HCT116 (cell line): ENCODE data around the gene S100A1. TPM values are rescaled to one million over a fixed set of nuclear protein-coding genes. Genes with fewer than 3 reads are reported as not detected.

Experiments used
- ATAC-seq: fragments of 200-7000 bp; cut with Tn5 transposase; 2 replicates; pipeline ENCODE4 v1.9.1; 2020; ENCODE audit warnings: mild to moderate bottlenecking, moderate library complexity
- BruUV-seq: library from RNA; stranded (reverse); fragments of 400-500 nt; replicated peaks from 2 replicates; lab custom pipeline; 2021; lab: Mats Ljungman, UMichigan
- CTCF ChIA-PET: fragments of 300-600 bp; sonication (Branson Sonifier 250); formaldehyde crosslinking; loops from one replicate; lab custom pipeline; 2021; ENCODE audit warnings: antibody characterized with exemption; lab: Charles Lee
- POLR2A ChIA-PET: fragments of 300-600, 350-600 bp; sonication (Branson Sonifier 250); formaldehyde crosslinking; loops from one replicate; lab custom pipeline; 2021; ENCODE audit warnings: antibody characterized with exemption; lab: Charles Lee
- RAD21 ChIA-PET, 2 experiments: fragments of 300-600 bp; sonication (Branson Sonifier 250); formaldehyde crosslinking; loops; one replicate each; lab custom pipeline; 2023; ENCODE audit warnings: low total read pairs in 2 of 2; ENCODE audit not compliant: uncharacterized antibody in 2 of 2, unreplicated experiment in 2 of 2, low non-redundant PET in 1 of 2; lab: Charles Lee
- DNase-seq: peaks from one replicate; pipeline ENCODE4 v3.0.0-alpha.2; 2010; ENCODE audit warnings: low read depth, low spot score
- H2AFZ ChIP-seq: fragments of 200-600 bp; shearing (Covaris generic), sonication (generic); 2 replicates; pipeline ENCODE4 v1.6.1; 2017; ENCODE audit warnings: low read depth, mixed run types, mixed read lengths, antibody characterized with exemption, low read length; ENCODE audit not compliant: poor library complexity, severe bottlenecking
- H3K27ac ChIP-seq: 2 replicates; pipeline ENCODE4 v1.5.1; 2012; ENCODE audit warnings: low read depth, low read length
- H3K27me3 ChIP-seq: fragments of 200-600 bp; sonication (generic); 2 replicates; pipeline ENCODE4 v1.6.1; 2016; ENCODE audit warnings: mixed run types, low read length, mixed read lengths; ENCODE audit not compliant: insufficient read depth
- H3K36me3 ChIP-seq, 2 experiments: fragments of 200-500 bp in 1 of 2; fragments of 200-600 bp in 1 of 2; sonication (Bioruptor generic) in 1 of 2; sonication (generic) in 1 of 2; 2 replicates each; pipeline versions ENCODE4 v1.5.1 to v1.6.1; 2014 to 2016; ENCODE audit warnings: low read length in 2 of 2, inconsistent platforms in 1 of 2, mixed read lengths in 1 of 2, mixed run types in 1 of 2; ENCODE audit not compliant: insufficient read depth in 2 of 2, control insufficient read depth in 1 of 2
- H3K4me1 ChIP-seq, 2 experiments: fragments of 200-600 bp in 1 of 2; sonication (generic) in 1 of 2; 2 replicates each; pipeline versions ENCODE4 v1.5.1 to v1.6.1; 2012 to 2017; ENCODE audit warnings: low read length in 2 of 2, inconsistent platforms in 1 of 2, mild to moderate bottlenecking in 1 of 2, mixed read lengths in 1 of 2, mixed run types in 1 of 2, moderate library complexity in 1 of 2; ENCODE audit not compliant: insufficient read depth in 2 of 2, control insufficient read depth in 1 of 2
- H3K4me2 ChIP-seq: fragments of 200-600 bp; sonication (generic); 2 replicates; pipeline ENCODE4 v1.6.1; 2017; ENCODE audit warnings: mixed run types, low read length, mixed read lengths
- H3K4me3 ChIP-seq, 2 experiments: fragments of 200-600 bp in 1 of 2; sonication (generic) in 1 of 2; replicated peaks in 1 of 2; 2 replicates each; pipeline ENCODE4 v1.5.1; 2011 to 2016; ENCODE audit warnings: low read length in 2 of 2, control low read depth in 1 of 2, low read depth in 1 of 2, mild to moderate bottlenecking in 1 of 2, mixed read lengths in 1 of 2, mixed run types in 1 of 2
- H3K79me2 ChIP-seq: fragments of 200-600 bp; sonication (generic); 2 replicates; pipeline ENCODE4 v1.6.1; 2017; ENCODE audit warnings: mild to moderate bottlenecking, mixed run types, low read length, moderate library complexity, mixed read lengths; ENCODE audit not compliant: insufficient read depth
- H3K9ac ChIP-seq: fragments of 200-600 bp; sonication (generic); 2 replicates; pipeline ENCODE4 v1.6.1; 2016; ENCODE audit warnings: low read length, mixed read lengths
- H3K9me2 ChIP-seq: fragments of 200-600 bp; sonication (generic), shearing (Covaris generic); 2 replicates; pipeline ENCODE4 v1.6.1; 2017; ENCODE audit warnings: mixed run types, mild to moderate bottlenecking, moderate library complexity; ENCODE audit not compliant: insufficient read depth
- H3K9me3 ChIP-seq, 2 experiments: fragments of 200-500 bp in 1 of 2; fragments of 200-600 bp in 1 of 2; sonication (Bioruptor generic) in 1 of 2; sonication (generic) in 1 of 2; 2 replicates each; pipeline ENCODE4 v1.6.1; 2014 to 2017; ENCODE audit warnings: low read length in 2 of 2, mixed read lengths in 2 of 2, inconsistent platforms in 1 of 2, low read depth in 1 of 2, mild to moderate bottlenecking in 1 of 2, mixed run types in 1 of 2, moderate library complexity in 1 of 2; ENCODE audit not compliant: control insufficient read depth in 1 of 2, insufficient read depth in 1 of 2
- H4K20me1 ChIP-seq: fragments of 200-600 bp; sonication (generic), shearing (Covaris generic); 2 replicates; pipeline ENCODE4 v1.6.1; 2017; ENCODE audit warnings: mixed run types, mild to moderate bottlenecking, moderate library complexity; ENCODE audit not compliant: insufficient read depth
- ATF3 ChIP-seq: IDR thresholded peaks from 2 replicates; pipeline ENCODE4 v1.6.1; 2012
- CBX3 ChIP-seq: IDR thresholded peaks from 2 replicates; pipeline ENCODE4 v1.6.1; 2012; ENCODE audit warnings: low read depth
- CEBPB ChIP-seq: IDR thresholded peaks from 2 replicates; pipeline ENCODE4 v1.6.1; 2012; ENCODE audit warnings: low read depth
- CTCF ChIP-seq, 3 experiments: fragments of 200-600 bp in 1 of 3; sonication (generic) in 1 of 3; IDR thresholded peaks in 2 of 3; conservative IDR thresholded peaks in 1 of 3; 2 replicates each; pipeline ENCODE4 v1.5.1; 2012 to 2017; ENCODE audit warnings: low read depth in 2 of 3, low read length in 2 of 3, antibody characterized with exemption in 1 of 3, borderline replicate concordance in 1 of 3, control low read depth in 1 of 3, mild to moderate bottlenecking in 1 of 3, mixed read lengths in 1 of 3, mixed run types in 1 of 3, moderate library complexity in 1 of 3; ENCODE audit not compliant: insufficient read depth in 1 of 3
- EGR1 ChIP-seq: IDR thresholded peaks from 2 replicates; pipeline ENCODE4 v1.6.1; 2012; ENCODE audit warnings: low read depth
- ELF1 ChIP-seq: IDR thresholded peaks from 2 replicates; pipeline ENCODE4 v1.6.1; 2012; ENCODE audit warnings: low read depth, borderline replicate concordance
- EZH2 ChIP-seq: fragments of 200-600 bp; sonication (generic); IDR thresholded peaks from 2 replicates; pipeline ENCODE4 v1.6.1; 2017; ENCODE audit warnings: antibody characterized with exemption, mixed run types
- EZH2phosphoT487 ChIP-seq: fragments of 200-600 bp; IDR thresholded peaks from 2 replicates; pipeline ENCODE4 v1.6.1; 2018; ENCODE audit warnings: antibody characterized with exemption, borderline replicate concordance
- FOSL1 ChIP-seq: IDR thresholded peaks from 2 replicates; pipeline ENCODE4 v1.6.1; 2012; ENCODE audit warnings: low read depth
- JUND ChIP-seq: IDR thresholded peaks from 2 replicates; pipeline ENCODE4 v1.6.1; 2012
- MAX ChIP-seq: IDR thresholded peaks from 2 replicates; pipeline ENCODE4 v1.6.1; 2012
- POLR2A ChIP-seq: IDR thresholded peaks from 2 replicates; pipeline ENCODE4 v1.7.0; 2011; ENCODE audit warnings: borderline replicate concordance; ENCODE audit not compliant: insufficient read depth, insufficient read length; ENCODE audit errors: extremely low read depth
- RAD21 ChIP-seq: IDR thresholded peaks from 2 replicates; pipeline ENCODE4 v1.6.1; 2012; ENCODE audit warnings: low read depth, mild to moderate bottlenecking
- SIN3A ChIP-seq: IDR thresholded peaks from 2 replicates; pipeline ENCODE4 v1.6.1; 2012; ENCODE audit warnings: low read depth
- SP1 ChIP-seq: IDR thresholded peaks from 2 replicates; pipeline ENCODE4 v1.6.1; 2012; ENCODE audit warnings: low read depth
- SRF ChIP-seq: IDR thresholded peaks from 2 replicates; pipeline ENCODE4 v1.6.1; 2012; ENCODE audit warnings: low read depth
- TCF7L2 ChIP-seq: IDR thresholded peaks from 2 replicates; pipeline ENCODE4 v1.7.0; 2011; ENCODE audit warnings: borderline replicate concordance, inconsistent platforms; ENCODE audit not compliant: insufficient read depth, insufficient read length; ENCODE audit errors: extremely low read depth
- YY1 ChIP-seq: IDR thresholded peaks from 2 replicates; pipeline ENCODE4 v1.6.1; 2011; ENCODE audit warnings: low read length, low read depth, moderate library complexity, mild to moderate bottlenecking; ENCODE audit not compliant: insufficient replicate concordance; ENCODE audit errors: extremely low read depth
- ZBTB33 ChIP-seq: IDR thresholded peaks from 2 replicates; pipeline ENCODE4 v1.6.1; 2011; ENCODE audit warnings: mild to moderate bottlenecking, low read length, moderate library complexity; ENCODE audit not compliant: insufficient replicate concordance; ENCODE audit errors: extremely low read depth
- ZNF274 ChIP-seq: fragments of 200-500 bp; sonication (Bioruptor generic); IDR thresholded peaks from 2 replicates; pipeline ENCODE4 v1.6.1; 2014; ENCODE audit warnings: mild to moderate bottlenecking, low read depth, low read length, inconsistent platforms
- intact Hi-C: fragments of 100-400 bp; cut with micrococcal nuclease; formaldehyde crosslinking; loops from 2 replicates; pipeline ENCODE4 v1.10.0; 2022
- total RNA-seq: library from RNA; stranded (reverse); gene quantifications from one replicate; pipeline ENCODE4 v1.2.1, GENCODE V29; 2021; ENCODE audit not compliant: unreplicated experiment

Gene S100A1
- total RNA-seq, 1 experiment from 2014 or later: 0.30 TPM

- ChIA-PET POLR2A (interaction anchor here (0.7 to 1.2 kb wide), 2 partner anchors 11 to 161 kb away, joined by 3 to 4 read pairs; partner anchors contain the start of gene S100A13), RAD21 (no interaction called here), CTCF (interaction anchor here (1.2 kb wide), 1 partner anchor 11 kb away, joined by 5 read pairs; the partner anchor contains the start of gene S100A13)
- intact Hi-C loops: no loop called here
- TF ChIP-seq EZH2phosphoT487 (no peak), SP1 (no peak), ELF1 (no peak), FOSL1 (no peak), ZNF274 (no peak), ZBTB33 (no peak), POLR2A (no peak), MAX (no peak), EZH2 (no peak), SRF (no peak), EGR1 (no peak), YY1 (no peak), TCF7L2 (no peak), SIN3A (no peak), ATF3 (no peak), RAD21 (no peak), JUND (no peak), CTCF (IDR thresholded peaks at IDR 0.05 in 2 of 3, conservative IDR thresholded peaks at IDR 0.05 in 1 of 3; ENCODE audit: borderline replicate concordance in 1 of 3, insufficient read depth in 1 of 3, low read depth in 2 of 3, low read length in 2 of 3) (no peak), CEBPB (no peak), CBX3 (no peak)
- Histone ChIP-seq H3K9me2 (no peaks in the 10 kb centered on the region), H3K27ac (no peak overlapping the region), H4K20me1 (peaks cover 4% of the 10 kb centered on the region; the same call in 1 of the 2 replicates), H3K9me3 (no peaks in the 10 kb centered on the region), H2AFZ (no peak overlapping the region), H3K79me2 (peaks cover 94% of the 10 kb centered on the region), H3K4me3 (no peak overlapping the region), H3K4me2 (no peak overlapping the region), H3K9ac (no peak overlapping the region), H3K27me3 (no peaks in the 10 kb centered on the region), H3K4me1 (peaks cover 7 to 13% of the 10 kb centered on the region in 2 experiments), H3K36me3 (peaks cover 62 to 74% of the 10 kb centered on the region in 2 experiments)
- ATAC-seq (no peak), DNase-seq (no peak)
- BruUV-seq: no TSS peak
Measured at GRCh38 chr1:153638261-153638660, 10.0 kb downstream of the S100A1 start.
